GDM1 (cell line): ENCODE measurements around the gene FAM9A.
A peak's percentile ranks its signal among the peaks of the same experiment; 100 is the strongest.

Source experiments
- DNase-seq: peaks from one replicate; lab custom pipeline; 2025; lab: John Stamatoyannopoulos, UW

The FAM9A gene

DNA sequence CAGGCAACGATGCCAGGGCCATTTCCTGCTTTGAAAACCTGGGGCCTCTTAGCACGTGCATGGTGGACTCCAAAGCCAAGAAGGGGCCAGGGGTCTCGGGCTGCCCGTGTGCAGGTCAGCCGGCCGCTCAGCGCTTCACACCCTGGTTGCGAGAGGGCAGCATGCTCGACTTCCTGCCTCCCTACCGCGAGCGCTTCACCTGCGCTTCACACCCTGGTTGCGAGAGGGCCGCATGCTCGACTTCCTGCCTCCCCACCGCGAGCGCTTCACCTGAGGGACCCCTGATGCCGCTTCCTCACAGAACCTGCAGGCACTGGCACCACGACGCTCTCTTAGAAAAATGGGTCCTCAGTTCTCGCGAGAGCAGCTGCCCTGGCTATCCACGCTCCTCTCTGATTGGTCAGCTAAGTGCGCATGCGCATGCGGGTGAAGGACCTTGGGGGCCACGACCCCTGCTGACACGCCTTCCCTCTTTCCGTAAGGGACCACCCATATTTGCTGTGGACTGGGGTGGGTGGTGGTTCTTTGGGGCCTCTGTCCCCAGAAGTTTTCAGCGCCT lies at the start of gene FAM9A:
Gene FAM9A, minus strand, starts transcription at position 343 of the 559 bp plus-strand sequence. CDS start 1,212 bp downstream, outside the sequence.
- DNase-seq, result no peak

DNA sequence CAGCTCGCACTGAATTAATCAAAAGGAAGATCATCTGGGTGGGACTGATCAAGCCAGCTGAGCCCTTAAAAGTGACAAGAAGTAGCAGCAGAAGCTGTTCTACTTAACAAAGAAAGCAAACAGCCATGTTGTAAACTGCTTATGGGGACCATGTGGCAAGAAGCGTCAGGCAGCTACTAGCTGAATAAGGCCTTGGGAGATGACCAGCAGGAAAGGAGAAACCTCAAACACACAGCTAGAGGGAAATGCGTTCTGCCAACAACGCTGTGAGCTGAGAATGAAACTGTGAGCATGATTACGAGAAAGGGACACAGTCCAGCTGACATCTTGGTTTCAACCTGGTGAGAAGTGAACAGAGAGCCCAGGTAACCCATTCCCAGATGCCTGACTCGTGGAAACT lies 49.3 kb upstream of the FAM9A start:
- no peak for DNase-seq

DNA sequence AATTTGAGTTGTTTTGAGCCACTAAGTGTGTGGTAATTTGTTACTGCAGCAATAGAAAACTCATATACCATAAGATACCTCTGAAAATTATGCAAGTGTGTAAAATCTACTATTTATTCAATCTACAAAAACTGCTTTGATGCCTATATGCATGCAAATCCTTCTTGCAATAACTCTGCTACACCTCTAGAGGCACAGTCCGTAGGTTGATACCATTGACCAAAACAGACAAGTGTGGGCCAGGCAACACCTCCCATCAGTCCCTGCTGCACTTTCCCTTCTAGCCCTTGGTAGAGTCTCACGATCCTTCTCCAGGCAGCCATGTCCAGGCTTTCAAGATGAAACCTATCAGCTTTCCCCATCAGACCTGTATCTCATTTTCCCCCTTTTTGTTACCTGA lies 48.8 kb upstream of the FAM9A start:
- DNase-seq, result no peak

DNA sequence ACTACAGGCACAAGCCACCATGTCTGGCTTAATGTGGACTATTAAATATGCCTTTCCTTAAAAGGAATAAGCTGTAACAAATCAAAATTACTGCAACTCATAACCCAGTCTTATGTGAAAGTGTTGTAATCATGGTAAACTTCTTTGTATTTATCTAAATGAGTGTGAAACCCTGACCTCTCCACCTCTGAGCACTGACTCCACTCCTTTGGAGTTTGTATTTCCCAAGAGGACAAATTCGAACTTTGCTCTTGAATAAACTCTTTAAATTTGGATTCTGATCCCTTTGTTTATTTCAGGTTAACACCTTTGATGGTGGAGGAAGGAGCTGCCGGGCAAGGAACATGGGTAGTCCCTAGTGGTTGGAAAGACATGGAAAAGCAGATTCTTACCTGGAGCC lies 48.3 kb upstream of the FAM9A start:
- DNase-seq, result no peak

DNA sequence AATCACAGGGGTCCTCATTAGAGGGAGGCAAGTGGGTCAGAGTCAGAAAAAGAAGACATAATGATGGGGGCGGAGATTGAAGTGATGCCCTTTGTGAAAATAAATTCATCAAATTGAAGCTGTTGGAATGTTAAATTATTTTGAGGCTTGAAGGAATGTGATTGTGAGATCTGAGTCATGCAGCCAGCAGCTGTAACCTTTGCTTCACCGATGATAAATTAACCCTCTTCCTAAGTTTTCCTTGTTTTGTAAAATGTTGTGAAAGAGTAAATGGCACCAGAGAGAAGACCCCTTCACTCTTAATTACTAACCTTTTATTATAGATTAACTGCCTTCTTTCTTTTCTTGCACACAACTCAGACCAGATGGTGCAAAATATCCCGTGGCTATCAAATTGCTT lies 47.7 kb upstream of the FAM9A start:
- DNase-seq, result no peak

DNA sequence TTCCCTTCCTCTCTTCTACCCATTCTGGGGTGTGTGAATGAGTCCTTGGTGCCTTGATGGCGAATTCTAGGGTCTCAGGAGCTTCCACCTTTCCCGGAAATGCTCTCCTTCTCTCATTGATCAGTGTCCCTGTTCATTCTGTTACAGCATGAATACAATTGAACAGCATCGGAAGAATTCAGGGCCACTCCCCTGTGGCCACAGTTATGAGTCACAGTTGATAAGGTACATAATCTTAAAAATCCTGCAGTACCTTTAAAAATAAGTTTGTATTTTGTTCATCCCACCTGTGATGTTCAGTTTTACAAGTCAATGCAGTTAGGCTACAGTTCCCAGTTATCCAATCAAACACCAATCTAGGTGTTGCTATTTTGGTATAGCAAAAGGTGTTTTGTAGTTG lies 47.3 kb upstream of the FAM9A start:
- no peak for DNase-seq

DNA sequence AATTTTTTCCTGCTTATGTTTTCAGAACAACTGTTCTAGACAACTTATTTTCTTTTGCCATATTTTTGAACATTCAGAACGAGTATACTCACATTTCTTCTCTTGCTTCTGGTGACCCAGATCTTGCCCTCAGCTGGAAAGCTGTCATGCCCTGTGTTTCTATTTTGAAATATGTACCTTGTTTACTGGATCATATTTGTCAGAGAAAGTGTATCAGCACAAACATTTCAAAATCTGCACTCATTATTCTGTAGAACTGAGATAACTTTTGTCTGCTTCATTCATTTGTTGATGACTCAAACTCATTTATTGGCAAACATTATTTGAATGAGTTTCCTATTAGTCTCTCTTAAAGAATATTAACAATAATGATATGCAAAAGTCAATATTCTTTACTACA lies 46.2 kb upstream of the FAM9A start:
- DNase-seq, result no peak

DNA sequence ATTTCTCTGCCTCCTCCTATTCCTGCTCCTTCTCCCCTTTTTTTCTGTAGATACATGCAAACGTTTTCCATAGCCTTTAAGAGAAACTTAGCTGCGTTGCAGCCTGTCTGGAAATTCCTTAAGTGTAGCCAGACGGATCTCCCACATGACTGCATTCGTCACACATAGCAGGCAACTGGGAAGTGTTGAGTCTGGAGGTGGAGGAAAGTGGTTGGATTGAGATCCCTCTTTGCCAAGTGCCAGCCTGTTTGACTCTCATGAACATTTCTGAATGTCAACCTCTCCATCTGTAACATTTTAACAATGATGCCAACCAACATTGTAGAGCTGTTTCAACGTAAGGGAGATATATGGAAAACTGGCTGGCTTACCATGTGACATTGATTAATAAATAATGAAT lies 45.1 kb upstream of the FAM9A start:
- no peak for DNase-seq

DNA sequence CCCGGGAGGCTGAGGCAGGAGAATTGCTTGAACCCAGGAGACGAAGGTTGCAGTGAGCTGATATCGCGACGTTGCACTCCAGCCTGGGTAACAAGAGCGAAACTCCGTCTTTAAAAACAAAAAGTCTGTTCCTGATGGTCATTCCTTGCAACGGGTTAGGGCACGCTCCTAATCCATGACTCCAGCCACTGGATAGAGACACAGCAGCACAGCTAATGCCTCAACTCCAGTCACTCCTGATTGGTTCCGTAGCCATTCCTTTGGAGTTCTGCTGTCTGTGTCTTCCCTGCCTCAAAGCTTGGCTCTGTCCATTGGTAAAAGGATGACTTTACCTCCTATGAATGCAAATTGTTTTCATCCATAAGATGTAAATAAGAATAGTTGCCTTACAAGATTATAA lies 44.3 kb upstream of the FAM9A start:
- DNase-seq, result no peak

DNA sequence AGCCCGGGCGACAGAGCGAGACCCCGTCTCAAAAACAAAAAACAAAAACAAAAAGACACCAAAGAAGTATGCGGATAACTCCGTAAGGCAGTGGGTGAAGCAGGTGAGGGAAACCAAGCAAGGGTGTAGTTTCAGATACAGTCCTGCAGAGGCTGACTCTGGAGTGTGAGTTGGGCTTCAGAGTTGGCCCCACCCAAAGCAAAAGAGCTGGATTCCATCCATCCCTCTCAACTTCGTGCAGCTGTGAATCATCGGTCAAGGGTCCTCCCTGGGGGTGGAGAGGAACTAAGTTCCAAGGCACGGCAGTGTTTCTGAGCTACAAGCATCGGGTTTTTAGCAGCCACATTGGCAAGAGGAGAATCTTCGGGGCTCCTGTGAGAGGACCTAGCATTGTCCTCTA lies 43.9 kb upstream of the FAM9A start:
- no peak for DNase-seq

DNA sequence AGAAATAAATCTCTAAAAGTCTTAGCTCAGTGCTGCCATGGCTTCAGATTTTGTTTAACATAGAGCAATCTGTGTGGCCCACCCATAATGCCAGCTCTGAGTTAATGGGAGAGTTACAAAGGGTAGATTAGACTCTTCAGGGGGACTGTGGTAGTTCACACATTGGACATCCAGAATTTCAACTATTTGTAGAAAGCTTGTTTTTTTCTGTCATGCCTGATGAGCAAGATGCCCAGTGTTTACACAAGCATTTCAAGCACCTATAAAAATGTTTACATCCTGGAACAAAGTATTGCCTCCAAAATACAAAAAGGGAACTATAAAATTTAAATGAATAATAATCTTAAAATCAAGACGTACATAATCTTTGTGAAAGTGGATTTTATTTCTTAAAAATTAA lies 43.0 kb upstream of the FAM9A start:
- no peak for DNase-seq

DNA sequence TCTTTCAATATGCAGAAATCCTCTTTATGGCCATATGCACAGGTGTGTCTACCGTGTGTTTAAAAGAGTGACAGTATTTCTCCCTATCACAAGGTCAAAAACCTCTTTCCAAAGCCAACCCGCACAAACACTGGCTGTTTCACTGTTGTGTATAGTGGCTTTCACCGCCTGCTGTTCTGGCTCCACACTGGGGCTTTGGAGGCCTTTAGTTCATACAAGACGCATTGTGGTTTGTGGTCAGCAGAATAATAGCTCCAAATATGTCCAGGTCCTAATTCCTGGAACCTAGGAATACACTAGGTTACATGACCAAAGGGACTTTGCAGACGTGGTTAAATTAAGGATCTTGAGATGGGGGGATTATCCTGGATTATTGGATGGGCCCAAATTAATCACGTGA lies 40.7 kb upstream of the FAM9A start:
- no peak for DNase-seq

DNA sequence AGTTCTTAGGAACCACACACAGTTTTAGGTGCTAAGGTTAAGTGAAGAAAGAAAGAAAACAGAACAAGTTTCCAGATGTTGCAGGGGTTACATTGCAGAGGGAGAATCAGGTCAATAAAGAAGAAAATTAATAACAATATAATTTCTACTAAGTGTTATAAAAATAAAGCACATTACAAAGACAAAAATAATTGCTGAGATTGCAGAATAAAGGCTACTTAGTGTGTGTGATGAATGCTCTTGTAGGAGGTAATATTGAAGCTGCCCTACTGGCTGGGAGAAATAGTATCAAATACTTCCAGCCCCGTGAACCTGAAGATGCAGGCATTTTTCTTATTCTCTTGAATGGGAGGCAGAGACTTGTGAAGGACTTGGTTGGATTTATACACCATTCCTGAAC lies 33.2 kb upstream of the FAM9A start:
- no peak for DNase-seq

DNA sequence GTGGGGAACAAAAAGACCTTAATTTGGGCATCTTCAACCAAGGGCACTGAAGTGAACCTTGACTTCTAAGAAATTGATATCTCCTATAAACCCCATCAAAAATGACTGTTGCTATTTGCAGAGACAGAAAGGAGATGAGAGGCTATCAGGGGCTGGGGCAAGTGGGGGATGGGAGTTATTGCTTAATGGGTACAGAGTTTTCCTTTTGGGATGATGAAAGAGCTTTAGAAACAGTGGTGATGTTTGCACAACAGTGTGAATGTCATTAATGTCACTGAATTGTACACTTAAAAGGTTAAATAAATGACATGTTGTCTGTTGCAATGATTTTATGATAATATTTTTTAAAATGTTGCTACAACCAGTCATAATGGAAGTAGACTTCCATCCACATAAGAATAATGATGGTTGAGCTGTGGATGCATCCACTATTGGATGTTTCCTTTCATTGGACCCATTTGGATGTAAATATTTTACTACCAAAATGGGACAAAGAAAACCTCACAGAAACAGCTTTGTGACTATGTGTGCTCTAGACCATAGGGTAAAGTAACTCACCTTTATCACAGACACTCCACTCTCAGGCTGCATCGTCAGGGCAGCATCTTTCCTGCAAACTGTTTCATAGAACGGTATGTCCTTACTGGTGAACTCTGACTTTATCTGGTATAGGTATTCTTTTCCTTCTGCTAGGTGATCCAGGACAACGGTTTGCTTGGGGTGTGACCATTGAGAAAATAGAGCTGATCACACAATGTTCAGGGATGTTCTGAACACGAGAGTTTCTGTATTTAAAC lies 31.6 kb upstream of the FAM9A start:
- DNase-seq, result no peak

DNA sequence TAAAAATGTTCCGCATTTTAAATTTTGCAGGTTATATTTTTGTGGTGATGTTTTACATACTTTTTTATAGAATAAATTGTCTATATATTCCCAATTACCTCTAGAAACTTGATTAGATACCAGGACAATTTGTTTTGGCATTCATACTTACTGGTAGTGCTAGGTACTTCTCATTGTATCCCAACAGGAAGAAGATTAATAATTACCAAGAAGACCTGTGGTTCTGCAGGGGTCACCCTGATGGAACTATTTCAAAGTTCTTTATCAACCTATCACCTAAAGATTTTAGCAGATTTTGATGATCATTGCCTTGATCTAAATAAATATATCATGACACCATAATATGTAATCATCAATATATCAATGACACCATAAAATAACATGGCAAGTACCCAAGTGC lies 22.5 kb upstream of the FAM9A start:
- DNase-seq, result no peak

DNA sequence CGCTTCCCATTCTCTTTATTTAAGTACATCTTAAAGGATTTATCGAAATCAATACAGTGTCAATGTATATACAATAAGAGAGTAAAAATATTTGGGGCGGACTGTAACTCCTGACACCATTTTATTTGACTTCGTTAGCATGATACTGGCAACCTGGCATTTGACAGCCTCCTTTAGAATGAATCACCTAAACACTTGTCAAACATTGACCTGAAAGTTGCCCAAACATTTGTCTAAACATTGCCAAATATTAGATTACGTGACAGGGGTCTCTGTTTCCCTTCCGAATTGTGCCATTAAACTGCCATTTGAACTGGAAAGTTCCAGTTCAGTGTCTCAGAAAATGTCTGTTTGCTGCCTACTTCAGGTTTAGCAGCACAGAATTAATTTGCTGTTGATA lies 20.8 kb upstream of the FAM9A start:
- DNase-seq, result no peak

DNA sequence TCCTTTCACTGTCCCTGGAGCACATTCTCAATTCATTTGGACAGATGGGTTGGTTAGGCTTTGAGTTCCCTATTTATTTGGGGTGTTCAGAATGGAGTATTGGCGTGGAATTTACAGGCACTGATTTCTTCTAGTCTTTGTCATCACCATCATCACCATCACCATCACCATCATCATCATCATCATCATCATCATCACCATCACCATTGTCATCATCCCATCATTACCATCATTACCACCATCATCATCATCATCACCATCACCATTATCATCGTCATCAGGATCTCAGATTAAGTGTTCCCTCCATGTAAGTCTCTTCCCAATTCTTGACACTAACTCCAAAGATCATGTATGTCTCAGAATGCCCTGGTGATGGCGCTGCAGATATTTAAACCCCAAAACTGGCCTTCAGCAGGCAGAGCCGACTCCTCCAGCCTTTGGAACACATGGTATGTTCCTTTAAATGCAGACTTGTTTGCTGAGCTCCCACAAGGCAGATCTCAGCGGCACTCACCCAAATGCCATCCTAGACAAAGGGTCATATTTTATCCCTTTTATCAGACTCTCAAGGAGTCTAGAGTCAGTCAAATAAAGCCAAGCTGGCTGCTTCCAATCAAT lies 19.8 kb upstream of the FAM9A start:
- no peak for DNase-seq

DNA sequence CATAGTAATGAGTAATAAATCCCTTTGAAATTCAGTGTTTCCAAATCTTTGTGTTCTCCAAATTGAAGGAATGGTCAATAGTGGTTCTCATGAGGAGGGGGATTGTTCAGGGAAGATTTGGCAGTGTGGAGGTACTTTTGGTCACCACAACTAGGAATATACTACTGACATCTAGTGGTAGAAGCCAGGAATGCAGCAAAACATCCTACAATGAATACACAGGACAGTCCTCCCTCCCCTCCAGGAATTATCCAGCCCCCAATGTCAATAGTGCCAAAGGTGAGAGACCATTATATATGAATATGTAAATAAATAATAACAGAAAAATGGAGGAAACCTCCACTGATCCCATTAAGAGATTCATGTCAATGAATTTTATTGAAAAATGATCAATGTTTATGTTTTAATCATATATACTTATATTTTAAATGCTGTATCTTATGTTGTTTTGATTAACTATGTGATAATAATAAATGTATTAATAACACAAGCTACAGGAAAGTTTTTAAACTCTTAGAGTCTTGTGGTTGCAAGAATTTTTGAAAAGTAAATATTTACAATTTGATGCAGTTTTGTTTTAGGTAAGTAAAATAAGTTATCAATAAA lies 14.4 kb upstream of the FAM9A start:
- DNase-seq, result peak; percentile 19

DNA sequence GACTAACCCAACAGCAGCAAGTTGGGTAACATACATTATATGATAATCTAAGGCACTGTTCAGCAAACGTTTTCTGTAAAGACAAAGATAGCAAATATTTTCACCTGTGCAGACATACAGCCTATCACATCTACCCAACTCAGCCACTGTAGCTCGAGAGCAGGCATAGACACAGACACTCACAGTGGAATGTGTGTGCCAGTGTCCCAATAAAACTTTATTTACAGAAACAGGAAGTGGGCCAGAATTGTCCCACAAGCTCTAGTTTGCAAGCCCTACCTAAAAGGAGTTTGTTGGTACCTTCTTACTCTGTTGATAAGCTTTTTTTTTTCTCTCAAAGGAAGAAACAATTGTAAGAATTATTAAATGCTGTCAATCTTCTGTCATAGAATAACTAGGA lies 11.9 kb upstream of the FAM9A start:
- DNase-seq, result no peak

DNA sequence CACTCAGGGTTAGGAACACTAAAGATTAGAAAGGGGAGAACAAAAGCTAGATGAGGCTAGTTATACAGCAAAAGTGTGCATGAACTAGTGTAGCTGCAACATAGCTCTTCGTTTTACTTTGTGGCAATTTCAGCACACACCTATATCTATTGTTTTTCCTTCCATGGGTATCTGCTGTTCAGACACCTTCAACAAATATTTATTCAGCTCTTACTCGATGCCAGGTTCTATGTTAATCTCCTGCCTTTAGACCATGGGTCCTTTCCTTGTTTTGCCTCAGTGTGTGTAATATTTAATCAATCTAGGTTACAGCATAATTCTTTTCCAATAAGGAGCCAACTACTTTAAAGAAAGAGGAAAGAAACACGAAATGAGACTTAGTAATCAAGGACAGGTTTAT lies 10.4 kb upstream of the FAM9A start:
- no peak for DNase-seq

DNA sequence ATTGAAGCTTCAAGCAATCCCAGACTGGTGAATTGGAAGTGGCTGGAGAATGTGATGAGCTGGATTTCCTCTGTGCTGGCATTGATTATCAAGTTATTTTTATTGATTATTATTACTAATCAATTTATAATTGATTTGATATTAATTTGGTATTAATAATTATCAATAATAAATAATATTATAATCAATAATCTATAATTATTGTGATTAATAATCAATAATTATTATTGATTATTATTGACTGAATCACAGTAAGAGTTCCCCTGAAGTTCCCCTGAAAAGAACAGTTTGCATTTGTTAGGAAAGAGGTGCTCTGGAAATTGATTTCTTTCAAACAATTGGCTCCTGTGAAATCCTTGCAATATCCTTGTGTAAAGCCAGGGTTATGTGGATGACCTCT lies 7.5 kb upstream of the FAM9A start:
- DNase-seq, result no peak

DNA sequence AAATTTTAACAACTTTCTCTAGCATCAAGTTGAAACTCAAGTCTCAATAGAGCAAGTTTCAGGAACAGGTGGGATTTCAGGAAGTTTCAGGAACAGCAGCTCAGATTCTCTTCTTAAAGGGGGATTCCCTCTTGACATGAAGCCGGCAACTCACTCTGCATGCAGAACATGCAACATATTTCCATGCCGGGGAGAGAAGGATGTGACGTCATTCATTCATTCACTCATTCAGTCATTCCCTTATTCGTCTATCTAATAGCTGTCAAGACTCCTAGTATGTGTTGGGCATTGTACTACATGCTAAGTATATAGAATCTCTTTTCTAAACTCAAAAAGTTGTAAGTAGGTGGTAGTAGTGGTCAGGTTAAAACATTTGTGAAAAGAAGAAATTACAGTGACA lies 4.8 kb upstream of the FAM9A start:
- DNase-seq, result no peak

DNA sequence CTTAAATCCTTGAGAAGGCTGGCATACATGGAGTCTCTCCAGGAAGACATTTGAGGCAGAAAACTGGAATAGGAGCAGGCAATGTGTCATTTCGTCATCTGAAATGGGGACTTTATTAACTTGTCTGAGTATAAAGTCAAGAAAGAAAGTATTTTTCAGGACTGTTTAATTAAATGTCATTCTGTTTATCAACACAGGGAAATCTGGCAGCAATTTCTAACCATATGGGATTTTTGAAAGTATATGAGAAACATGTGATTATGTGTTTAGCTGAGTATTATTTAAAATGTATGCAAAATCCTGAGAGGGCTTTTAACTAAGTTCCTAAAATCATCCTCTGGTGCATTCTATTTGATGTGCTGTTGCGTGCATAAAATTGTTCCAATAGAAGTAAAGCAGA lies 3.9 kb upstream of the FAM9A start:
- DNase-seq, result no peak
